ENCODE data around the gene ZNF263. TPM values are rescaled to one million over a fixed set of nuclear protein-coding genes. Genes with fewer than 3 reads are reported as not detected.

The ZNF263 gene
- total RNA-seq, 1 experiment from 2014 or later = 53.5 TPM

- Histone ChIP-seq H3K9me3 (ENCODE audit: control insufficient read depth, insufficient read depth, low read depth, low read length) (peaks cover 89% of the 10 kb centered on the region), H3K27me3 (ENCODE audit: control insufficient read depth, insufficient read depth, low read length) (no peaks in the 10 kb centered on the region), H3K27ac (ENCODE audit: low read length) (no peak overlapping the region), H3K4me1 (ENCODE audit: control insufficient read depth, insufficient read depth, low read length) (no peaks in the 10 kb centered on the region), H3K4me3 (ENCODE audit: low read depth in 2 of 2, low read length in 2 of 2) (no peak overlapping the region), H3K36me3 (ENCODE audit: control insufficient read depth, insufficient read depth, low read length) (peaks cover 20% of the 10 kb centered on the region)
- CTCF ChIA-PET = no interaction called here
- in situ Hi-C loops (cut with HindIII; ENCODE audit: low pct_unique_long_range_greater_than_20kb, low sequenced_read_pairs) = no loop called here
- POLR2A ChIA-PET = interaction anchor here (0.6 kb wide), 1 partner anchor 122 kb away, joined by 8 read pairs; no protein-coding TSS in a partner anchor
- no peak for DNase-seq (ENCODE audit: low read depth, low spot score)
- ATAC-seq = no peak
- no TSS peak for BruUV-seq (replicated peaks)
- TF ChIP-seq CTCF (IDR thresholded peaks at IDR 0.05) = no peak
- TF ChIP-seq REST (IDR thresholded peaks at IDR 0.05; ENCODE audit: insufficient read depth in 1 of 2, low read depth in 2 of 2, low read length in 1 of 2) = no peak
- TF ChIP-seq TCF7L2 (IDR thresholded peaks at IDR 0.05; ENCODE audit: low read depth, low read length) = no peak
- no peak for TF ChIP-seq SIN3A (IDR thresholded peaks at IDR 0.05; ENCODE audit: borderline replicate concordance, insufficient read depth, low read depth, low read length)
- TF ChIP-seq POLR2AphosphoS5 (IDR thresholded peaks at IDR 0.05; ENCODE audit: low read depth, low read length) = no peak
- intact Hi-C loops (cut with micrococcal nuclease; ENCODE audit: unreplicated experiment) = no loop called here
These were observed 6.8 kb downstream of the ZNF263 start for GRCh38 chr16:3289998-3290673.

- POLR2A ChIA-PET = no interaction called here
- in situ Hi-C loops (cut with HindIII; ENCODE audit: low pct_unique_long_range_greater_than_20kb, low sequenced_read_pairs) = no loop called here
- no TSS peak for BruUV-seq (replicated peaks)
- Histone ChIP-seq H3K27me3 (ENCODE audit: control insufficient read depth, insufficient read depth, low read length) (no peaks in the 10 kb centered on the region), H3K9me3 (ENCODE audit: control insufficient read depth, insufficient read depth, low read depth, low read length) (peaks cover 82% of the 10 kb centered on the region), H3K27ac (ENCODE audit: low read length) (no peak overlapping the region), H3K4me3 (ENCODE audit: low read depth in 2 of 2, low read length in 2 of 2) (no peak overlapping the region), H3K36me3 (ENCODE audit: control insufficient read depth, insufficient read depth, low read length) (peaks cover 11% of the 10 kb centered on the region), H3K4me1 (ENCODE audit: control insufficient read depth, insufficient read depth, low read length) (no peaks in the 10 kb centered on the region)
- ATAC-seq = no peak
- intact Hi-C loops (cut with micrococcal nuclease; ENCODE audit: unreplicated experiment) = no loop called here
- DNase-seq (ENCODE audit: low read depth, low spot score) = no peak
- TF ChIP-seq SIN3A (IDR thresholded peaks at IDR 0.05; ENCODE audit: borderline replicate concordance, insufficient read depth, low read depth, low read length) = no peak
- no peak for TF ChIP-seq CTCF (IDR thresholded peaks at IDR 0.05)
- no peak for TF ChIP-seq REST (IDR thresholded peaks at IDR 0.05; ENCODE audit: insufficient read depth in 1 of 2, low read depth in 2 of 2, low read length in 1 of 2)
- TF ChIP-seq POLR2AphosphoS5 (IDR thresholded peaks at IDR 0.05; ENCODE audit: low read depth, low read length) = no peak
- no peak for TF ChIP-seq TCF7L2 (IDR thresholded peaks at IDR 0.05; ENCODE audit: low read depth, low read length)
- CTCF ChIA-PET = no interaction called here
These were observed 9.3 kb downstream of the ZNF263 start for GRCh38 chr16:3292604-3293003.
